HG02884 (cell line): Measurements from ENCODE around the gene GPX4.

Source experiments
- ATAC-seq: cut with Tn5 transposase; IDR thresholded peaks from one replicate; pipeline ENCODE4 v1.9.1; 2021; ENCODE audit warnings: mild to moderate bottlenecking, moderate library complexity; ENCODE audit not compliant: unreplicated experiment

GPX4 gene

GRCh38 chr19:1103708-1104310 is at the start of gene GPX4:
Gene GPX4, plus strand, starts transcription at chr19:1103994. Its CDS starts 50 bp downstream, at chr19:1104044.
- ATAC-seq, result peak; percentile 69

- ATAC-seq, result no peak
Observed at GRCh38 chr19:1054102-1055027, 49.4 kb upstream of the GPX4 start.

- no peak for ATAC-seq
Observed at GRCh38 chr19:1055028-1055425, 48.8 kb upstream of the GPX4 start.

GRCh38 chr19:1055886-1056620 is 47.7 kb upstream of the GPX4 start:
- ATAC-seq, result no peak

GRCh38 chr19:1057176-1057855 is 46.5 kb upstream of the GPX4 start:
- ATAC-seq, result no peak

GRCh38 chr19:1058112-1058511 is 45.7 kb upstream of the GPX4 start:
- no peak for ATAC-seq

- no peak for ATAC-seq
Observed at GRCh38 chr19:1060689-1061088, 43.1 kb upstream of the GPX4 start.

GRCh38 chr19:1061987-1062386 is 41.8 kb upstream of the GPX4 start:
- ATAC-seq, result no peak

GRCh38 chr19:1062387-1063029 is 41.3 kb upstream of the GPX4 start:
- ATAC-seq, result no peak

GRCh38 chr19:1063030-1063908 is 40.5 kb upstream of the GPX4 start:
- ATAC-seq, result no peak

GRCh38 chr19:1063909-1064660 is 39.7 kb upstream of the GPX4 start:
- ATAC-seq, result no peak

GRCh38 chr19:1064661-1065605 is 38.9 kb upstream of the GPX4 start:
- ATAC-seq, result no peak

- ATAC-seq, result no peak
Observed at GRCh38 chr19:1065606-1066109, 38.1 kb upstream of the GPX4 start.

GRCh38 chr19:1066251-1066747 is 37.5 kb upstream of the GPX4 start:
- ATAC-seq, result no peak

- no peak for ATAC-seq
Observed at GRCh38 chr19:1066748-1067340, 37.0 kb upstream of the GPX4 start, which contains the start of gene ARHGAP45. Gene ARHGAP45, plus strand, starts transcription at chr19:1067167. Its CDS starts 239 bp downstream, at chr19:1067406.

GRCh38 chr19:1067341-1067957 is 36.3 kb upstream of the GPX4 start:
- no peak for ATAC-seq
